GM19351 (cell line): Measurements from ENCODE around the gene LHCGR.
"Not testable (repeated sequence)": the region's sequence is repeated elsewhere in the genome, so short reads cannot be mapped to it uniquely, and the experiment has no call there.

ENCODE experiments used
- ATAC-seq: cut with Tn5 transposase; IDR thresholded peaks from one replicate; pipeline ENCODE4 v1.9.1; 2021; ENCODE audit warnings: mild to moderate bottlenecking, moderate library complexity; ENCODE audit not compliant: unreplicated experiment

LHCGR gene

DNA sequence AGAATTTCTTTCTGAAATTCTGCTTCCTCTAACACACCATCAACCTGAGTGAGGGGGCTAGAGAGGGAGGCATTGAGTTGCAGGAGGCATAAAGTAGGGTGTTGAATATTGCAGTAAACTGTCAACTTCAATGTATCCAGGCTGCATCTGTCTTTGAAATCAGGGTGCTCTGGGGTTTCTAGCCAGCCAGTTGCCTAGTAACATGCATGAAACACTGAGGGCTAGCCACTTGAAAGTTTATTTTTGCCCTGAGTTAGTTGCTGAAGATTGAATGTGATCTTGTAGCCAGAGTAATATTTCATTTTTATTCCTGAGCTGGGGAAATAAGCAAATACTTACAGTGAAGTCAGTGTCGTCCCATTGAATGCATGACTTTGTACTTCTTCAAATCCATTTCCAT, 41.9 kb downstream of the LHCGR start:
- ATAC-seq, result no peak

DNA sequence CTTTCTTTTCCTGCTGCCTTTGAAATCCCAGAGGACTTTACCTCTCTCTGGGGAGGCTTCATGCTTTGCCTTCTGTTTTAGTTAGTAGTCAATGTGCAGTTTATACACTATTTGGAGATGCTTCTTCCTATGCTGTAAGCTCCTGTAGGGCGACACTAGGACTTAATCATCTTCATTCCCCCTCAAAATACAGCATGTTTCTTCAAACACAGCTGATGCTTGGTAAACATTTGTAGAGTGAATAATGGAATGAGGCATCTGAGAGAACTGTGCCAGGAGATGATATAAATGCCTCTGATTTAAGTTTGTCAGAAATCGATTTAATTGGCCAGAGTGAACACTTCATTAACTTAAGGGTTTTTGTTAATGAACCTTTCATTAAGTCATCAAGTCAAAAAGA, 43.4 kb downstream of the LHCGR start:
- no peak for ATAC-seq

DNA sequence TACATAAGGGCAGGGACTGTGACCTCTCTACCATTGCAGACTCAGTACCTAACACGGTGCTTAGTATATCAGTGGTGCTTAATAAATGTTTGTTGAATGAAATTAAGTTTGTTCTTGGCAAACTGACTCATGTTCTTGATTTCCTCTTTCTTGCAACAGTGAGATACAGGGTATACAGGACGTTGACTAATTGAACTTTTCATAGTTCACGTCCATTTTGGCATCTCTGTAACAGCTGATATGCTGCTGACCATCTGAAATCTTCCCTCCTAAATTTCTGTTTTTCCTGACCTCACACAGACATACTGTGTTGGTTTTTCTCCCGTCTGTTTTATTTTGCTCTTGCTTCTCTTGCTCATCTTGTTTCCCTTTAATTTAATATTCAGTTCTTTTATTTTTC, 44.2 kb downstream of the LHCGR start:
- no peak for ATAC-seq

DNA sequence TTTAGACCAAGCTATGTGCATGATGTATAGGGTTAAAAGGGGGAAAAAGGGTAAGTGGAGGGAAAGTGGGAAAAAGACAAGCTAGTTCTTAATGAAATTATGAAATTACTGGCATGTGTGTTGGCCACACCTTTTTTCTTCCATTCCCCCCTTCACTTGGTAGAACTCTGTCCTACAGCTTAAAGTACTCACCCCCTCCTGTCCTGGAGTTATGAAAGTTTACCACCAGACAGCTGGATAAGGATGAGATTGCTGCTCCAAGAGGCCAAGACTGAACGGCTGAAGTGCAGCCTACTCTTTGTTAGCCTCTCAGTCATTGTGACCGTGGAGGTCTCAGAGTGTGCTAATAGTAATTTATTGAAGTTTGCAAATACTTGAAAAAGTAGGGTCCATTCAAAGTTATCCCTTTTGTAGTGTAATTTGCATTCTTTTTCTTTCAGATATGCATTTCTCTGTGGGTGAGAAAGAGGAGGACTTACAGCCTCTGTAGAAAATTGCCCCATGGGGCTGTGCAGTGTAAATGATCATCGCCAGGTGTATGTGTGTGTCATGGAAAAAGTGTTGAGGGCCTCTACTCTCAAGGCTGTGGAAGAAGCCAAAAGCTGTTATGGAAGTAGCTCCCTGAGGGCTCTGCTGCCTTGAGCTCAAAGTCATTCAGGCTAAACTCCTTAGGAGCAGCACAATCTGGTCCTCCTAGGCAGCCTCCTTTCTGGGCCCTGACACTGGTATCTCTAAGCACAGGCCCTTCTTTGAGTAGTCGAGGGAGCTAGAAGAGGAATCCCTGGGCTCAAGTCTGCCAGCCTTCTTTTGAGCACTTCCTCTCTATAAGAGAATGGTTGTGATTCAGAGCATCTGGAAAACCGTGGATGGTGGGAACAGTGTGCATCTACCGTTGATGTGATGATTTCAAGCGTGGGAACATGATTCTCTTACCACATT, 46.2 kb downstream of the LHCGR start:
- ATAC-seq, result no peak

DNA sequence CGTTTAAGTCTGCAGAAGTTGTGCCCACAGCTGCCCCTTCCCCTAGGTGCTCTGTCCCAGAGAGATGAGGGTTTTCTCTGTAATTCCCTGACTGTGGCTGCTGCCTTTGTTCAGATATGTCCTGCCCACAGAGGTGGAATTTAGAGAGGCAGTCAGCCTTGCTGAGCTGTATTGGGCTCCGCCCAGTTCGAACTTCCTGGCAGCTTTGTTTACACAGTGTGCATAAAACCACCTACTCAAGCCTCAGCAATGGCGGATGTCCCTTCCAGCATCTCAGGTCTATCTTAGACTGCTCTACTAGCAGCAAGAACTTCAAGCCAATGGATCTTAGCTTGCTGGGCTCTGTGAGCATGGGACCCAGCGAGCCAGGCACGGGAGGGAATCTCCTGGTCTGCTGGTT, 48.1 kb downstream of the LHCGR start:
- no peak for ATAC-seq

DNA sequence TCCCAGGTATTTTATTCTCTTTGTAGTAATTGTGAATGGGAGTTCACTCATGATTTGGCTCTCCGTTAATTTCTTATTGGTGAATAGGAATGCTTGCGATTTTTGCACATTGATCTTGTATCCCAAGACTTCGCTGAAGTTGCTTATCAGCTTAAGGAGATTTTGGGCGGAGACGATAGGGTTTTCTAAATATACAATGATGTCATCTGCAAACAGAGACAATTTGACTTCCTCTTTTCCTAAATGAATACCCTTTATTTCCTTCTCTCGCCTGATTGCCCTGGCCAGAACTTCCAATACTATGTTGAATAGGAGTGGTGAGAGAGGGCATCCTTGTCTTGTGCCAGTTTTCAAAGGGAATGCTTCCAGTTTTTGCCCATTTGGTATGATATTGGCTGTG, 51.9 kb downstream of the LHCGR start:
- ATAC-seq, result not testable (repeated sequence)

DNA sequence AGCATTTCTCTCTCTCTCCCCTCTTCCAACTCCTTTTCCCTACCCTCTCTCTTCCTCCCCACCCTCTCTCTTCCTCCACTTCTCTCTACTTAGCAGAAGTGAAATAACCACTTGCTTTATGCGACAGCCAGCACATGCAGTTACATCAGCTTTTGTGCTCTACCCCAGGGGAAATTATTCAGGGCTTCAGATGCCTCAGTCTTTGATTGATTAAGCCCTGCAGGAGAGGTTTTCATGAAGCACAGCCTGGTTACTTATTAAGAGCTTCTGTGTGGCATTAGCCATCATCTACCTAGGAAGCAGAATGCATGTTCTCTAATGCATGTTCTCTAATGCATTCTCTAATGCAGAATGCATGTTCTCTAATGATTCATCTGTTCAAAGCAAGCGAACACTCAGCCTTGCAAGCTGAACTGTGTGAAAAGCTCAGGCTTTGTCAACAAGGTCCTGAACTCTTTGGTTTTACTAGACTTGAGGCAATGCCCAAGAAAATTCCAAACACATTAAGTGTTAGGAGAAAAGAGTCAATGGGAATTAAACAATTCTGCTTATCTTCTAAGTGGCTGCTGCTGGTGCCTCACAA, 56.1 kb downstream of the LHCGR start:
- no peak for ATAC-seq

DNA sequence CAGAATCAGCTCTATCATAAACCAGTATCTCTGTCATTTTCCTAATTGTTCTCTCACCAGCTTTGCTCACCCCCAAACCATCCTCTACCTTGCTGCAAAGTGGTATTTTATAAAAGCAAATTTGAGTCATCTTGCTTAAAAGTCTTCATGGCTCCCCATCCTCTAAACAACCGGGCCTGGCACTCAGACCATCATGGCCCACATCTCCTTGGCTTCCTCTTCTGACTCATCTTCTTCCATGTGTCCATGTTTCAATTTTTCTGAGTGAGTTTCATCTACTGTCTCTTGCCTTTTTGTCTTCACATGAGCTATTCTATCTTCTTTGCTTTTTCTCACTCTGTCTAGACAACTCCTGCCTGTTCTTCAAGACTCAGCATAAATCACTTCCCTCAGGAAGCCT, 58.6 kb downstream of the LHCGR start:
- no peak for ATAC-seq

DNA sequence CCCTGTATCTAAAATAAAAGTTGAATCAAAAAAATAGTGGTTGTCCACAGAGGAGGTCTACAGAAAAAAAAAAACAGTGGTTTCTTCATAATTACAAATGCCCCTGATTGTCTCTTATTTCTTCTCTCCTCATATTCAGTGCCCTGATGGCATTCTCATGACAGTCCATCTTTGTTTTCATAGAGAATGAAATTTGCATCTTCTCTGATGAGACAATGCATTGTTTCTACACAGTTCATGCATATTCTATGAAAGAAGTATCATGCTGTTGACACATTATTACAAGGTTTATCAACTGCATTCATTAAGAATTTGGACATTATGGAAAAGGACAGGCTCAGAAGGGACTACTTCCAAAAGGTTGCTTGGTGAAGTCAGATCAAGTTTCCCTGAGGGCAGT, 59.5 kb downstream of the LHCGR start:
- no peak for ATAC-seq

DNA sequence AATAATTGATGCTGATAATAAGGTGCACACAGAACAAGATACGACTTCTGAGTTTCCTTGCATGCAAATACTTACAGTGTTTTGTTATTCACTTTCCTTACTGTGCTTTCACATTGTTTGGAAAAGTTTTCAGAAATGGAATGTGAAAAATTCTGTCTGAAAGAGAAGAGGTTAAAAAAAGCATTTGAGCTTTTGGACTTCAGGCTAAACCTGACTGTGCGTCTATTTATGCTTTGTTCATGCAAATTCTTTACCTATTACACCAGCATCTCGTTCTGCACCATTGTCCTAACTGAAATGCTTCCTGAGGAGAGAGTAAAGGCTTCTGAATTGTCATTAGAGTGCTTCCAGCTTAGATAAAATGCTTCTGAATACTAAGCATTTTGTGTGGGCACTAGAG, 61.4 kb downstream of the LHCGR start:
- ATAC-seq, result no peak

DNA sequence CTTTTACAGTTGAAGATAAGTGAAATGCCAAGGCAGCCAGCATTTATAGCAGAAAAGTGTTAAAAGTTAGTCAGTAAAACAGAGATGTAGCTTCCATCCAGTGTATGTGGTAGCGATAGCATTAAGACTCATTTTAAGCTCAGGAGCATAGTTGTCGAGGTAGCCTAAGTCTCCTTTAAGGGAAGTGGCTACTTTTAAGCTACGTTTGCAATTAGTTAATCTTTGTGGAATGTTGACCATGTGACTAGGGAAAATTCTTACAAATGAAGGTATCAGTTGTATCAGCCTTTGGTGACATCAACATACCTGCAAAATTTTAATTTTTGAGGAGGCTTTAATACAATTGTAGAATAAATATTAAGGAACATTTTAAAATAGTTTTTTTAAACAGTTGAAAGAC, 61.9 kb downstream of the LHCGR start:
- no peak for ATAC-seq

DNA sequence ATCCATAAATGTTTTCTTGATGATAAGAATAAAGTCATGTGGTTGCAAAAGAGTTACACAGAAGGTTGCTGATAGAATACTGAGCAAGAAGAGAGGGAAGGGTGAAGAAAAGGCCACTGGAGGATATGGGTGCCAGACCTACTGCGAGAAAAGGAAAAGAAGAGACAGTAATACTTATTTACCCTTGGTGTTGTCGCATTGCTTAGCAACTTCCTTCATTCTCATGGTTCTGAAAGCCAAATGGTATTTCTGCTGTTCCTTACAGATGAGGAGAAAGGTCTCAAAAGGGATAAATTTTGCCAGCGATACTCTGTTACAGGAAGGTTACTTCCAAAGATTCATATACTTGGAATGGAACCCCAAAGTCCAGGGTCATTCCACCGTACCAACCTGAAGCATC, 62.5 kb downstream of the LHCGR start:
- no peak for ATAC-seq

DNA sequence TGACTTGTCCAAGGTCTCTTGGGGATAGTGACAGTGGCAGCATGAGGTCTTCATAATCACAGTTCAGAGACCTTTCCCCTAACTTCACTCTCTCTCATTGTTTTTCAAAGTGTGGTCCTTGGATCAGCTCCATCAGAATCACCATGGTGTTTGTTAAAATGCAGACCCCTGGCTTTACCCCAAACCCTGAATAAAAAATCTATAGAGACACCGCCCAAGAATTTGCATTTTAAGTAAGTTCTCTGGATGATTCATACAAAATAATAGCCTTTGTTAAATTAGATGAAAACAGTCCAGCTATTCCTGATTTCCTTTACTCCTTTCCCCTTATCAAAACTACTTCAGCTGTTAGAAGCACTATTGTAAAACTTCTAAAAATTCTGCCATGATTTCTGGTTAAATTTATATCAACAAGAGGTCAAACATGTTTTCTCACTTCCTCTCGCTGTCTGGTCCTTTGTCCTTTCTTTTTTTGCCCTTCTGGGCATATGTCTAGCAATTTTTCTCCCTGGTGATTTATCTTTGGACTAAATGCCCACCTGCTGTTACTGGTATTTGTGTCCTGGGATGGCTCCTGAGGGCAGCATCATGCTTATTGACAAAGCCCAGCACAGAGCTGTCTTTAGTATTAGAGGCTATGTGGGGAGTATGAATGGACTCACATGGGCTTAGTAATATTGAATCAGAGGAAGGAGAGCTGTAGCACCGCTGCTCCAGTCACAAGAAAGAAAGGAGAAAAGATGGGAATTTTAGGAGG, 63.4 kb downstream of the LHCGR start:
- ATAC-seq, result no peak

DNA sequence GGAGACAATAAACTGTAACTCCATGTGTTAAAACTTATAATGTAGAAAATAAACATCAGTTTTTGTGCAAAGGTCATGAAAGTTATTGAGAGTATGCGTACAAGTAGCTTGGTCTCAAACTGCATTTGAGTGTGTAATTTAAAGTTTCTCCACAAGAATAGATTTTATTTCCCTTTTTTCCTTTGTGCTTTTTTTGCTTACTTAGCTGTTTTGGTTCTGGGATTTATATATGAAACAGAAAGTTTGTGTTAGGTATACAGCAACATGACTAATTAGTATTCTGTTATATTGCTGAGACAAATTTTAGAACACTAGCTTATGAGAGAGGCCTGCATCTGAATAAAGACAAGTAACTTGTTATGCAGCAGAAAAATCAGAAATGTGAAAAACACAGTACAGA, 70.4 kb downstream of the LHCGR start:
- ATAC-seq, result no peak

DNA sequence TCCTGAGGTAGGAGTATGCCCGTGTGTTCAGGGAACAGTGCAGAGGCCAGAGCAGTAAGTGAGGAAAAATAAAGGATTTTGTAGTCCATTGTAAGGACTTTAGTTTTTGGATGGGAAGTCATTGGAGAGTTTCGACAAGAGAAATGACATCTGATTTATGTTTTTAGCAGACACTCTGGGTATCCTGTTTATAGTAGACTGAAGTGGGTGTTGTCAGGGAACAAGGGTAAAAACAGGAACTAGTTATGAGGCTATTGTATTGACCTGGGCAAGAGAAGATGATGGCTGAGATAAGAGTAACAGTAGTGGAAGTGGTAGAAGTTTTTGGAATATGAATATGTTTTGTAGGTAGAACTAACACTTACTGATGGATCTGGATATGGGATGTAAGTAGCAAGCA, 78.1 kb downstream of the LHCGR start:
- ATAC-seq, result no peak

DNA sequence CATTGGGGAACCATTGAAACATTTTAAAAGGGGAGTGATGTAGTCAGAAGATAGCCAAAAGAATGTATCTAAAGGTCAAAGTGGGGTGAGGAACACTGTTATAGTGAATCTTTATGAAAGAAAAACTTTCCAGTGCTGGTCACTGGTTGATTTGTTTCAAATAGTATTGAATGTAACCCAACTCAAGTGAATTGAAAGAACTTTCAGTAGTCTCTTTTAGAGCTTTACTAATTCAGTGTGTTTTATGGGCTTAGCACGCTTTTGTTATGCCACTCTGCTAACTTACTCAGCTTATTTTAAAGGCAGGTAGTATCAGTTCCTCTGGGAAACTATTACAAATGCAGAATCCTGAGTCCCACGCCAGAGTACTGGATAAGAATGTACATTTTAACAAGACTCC, 80.6 kb downstream of the LHCGR start:
- no peak for ATAC-seq

DNA sequence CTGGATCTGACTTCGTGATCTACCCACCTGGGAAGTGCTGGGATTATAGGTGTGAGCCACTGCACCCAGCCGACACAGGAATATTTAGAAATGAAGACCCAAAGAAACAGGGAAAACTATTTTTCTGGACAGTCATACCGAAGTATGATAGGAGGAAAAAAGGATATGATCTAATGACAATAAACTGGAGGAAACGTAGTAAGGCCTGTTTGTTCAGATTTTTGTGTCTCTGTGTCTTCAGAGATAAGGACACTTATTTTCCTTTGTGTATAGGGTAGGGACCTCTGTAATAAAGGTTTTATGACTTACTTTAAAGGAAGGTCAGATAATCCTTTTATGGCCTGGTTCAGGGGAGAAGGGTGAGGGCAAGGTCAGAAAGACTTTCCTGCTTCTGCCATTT, 81.9 kb downstream of the LHCGR start:
- ATAC-seq, result no peak

DNA sequence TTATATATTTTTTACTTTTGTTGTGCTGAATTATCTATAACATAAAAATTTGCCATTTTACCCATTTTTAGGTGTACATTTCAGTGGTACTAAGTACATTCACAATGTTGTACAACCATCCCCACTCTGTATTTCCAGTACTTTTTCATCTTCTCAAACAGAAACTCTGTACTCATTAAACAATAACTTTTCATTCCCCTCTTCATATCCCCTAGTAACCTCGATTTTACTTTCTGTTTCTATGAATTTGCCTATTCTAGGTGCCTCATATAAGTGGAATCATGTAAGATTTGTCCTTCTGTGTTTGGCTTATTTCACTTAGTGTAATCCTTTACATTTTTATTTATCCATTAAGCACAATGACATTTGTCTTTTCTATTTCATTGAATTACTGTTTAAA, 86.5 kb downstream of the LHCGR start:
- ATAC-seq, result peak; percentile 59

DNA sequence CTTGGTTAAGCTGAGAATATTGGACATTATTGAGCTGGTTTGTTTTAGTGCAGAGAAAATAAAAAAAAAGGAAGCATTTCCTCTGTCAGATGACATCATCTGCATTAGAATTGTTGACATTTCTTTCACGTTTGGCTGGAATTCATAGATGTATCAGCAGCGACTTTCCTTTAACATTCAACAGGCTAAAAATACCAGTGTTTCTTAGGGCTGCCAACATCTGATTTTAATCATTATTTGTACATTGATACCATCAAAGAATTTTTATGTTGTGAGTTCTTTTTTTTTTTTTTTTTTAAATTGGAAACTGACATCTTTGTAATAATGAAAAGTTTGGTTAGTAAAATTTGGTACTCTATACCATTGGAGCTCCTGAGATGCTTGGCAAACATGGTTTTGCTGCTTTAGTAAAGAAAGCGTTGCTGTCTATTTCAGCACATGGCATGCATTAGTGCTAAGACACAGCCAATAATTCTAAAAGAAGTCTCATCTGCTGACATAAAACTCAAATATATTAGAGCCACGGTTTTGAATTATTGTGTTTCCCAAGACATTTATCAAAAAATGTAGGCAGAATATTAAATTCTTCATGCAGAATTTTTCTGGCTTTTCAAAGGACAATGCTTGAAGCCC, 104.2 kb downstream of the LHCGR start:
- no peak for ATAC-seq

DNA sequence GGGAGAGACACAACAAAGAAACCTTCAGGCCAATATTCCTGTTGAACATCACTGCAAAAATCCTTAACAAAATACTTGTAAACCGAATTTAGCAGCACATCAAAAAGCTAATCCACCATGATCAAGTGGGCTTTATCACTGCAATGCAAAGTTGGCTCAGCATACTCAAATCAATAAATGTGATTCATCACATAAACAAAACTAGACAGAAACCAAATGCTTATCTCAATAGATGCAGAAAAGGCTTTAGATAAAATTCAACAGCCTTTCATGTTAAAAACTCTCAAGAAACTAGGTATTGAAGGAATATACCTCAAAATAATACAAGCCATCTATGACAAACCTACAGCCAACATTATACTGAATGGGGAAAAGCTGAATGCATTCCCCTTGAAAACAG, 117.3 kb downstream of the LHCGR start:
- ATAC-seq, result no peak
